ENCODE data around the gene CD9. TPM values are rescaled to one million over a fixed set of nuclear protein-coding genes. Genes with fewer than 3 reads are reported as not detected.
"Not testable (repeated sequence)": the region's sequence is repeated elsewhere in the genome, so short reads cannot be mapped to it uniquely, and the experiment has no call there.

Gene CD9
- total RNA-seq, 2 experiments from 2014 or later, result 0.90 to 1.0 TPM

DNA sequence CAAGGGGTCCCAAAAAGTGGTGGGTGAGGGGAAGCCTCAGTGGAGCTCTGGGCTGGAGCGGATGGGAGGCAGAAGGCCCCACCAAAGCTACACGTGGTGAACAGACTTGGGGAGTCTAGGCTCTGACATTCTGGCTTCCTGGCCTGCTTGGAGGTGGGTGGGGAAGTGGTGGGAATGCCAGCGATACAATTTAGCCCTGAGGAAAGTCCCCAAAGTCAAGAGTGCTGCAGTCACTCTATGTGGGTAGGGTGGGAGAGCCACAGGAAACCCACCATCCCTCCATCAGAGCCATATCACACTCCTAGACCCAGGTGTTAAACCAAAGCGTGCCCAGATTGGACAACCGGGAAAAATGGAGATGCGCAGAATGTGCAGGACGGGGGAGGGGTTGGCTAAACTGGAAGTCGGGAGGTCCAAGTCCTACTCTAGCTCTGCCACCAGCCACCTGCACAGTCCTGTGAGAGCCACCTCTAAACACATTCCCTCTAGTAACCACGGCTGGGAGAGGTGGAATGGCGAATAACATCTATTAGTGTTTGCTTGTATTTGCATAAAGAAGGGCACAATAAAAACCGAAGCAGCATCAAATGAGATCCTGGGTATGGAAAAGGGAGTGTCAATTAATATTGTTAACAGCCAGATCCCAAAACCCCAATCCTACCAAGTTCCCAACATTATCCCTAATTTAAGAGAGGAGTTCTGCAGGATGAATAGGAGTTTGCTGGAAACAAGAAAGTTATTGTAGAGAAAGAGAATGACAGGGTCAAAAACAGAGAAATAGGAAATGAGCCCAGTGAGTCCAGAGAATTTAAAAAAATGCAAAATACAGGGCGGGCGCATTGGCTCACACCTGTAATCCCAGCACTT is 14.0 kb upstream of the CD9 start:
- CTCF ChIA-PET, result interaction anchor here (1.1 to 1.4 kb wide), 2 partner anchors 10 kb away, joined by 3 to 4 read pairs; no protein-coding TSS in a partner anchor

GRCh38 chr12:6187948-6188793 is 12.0 kb upstream of the CD9 start:
- H3K9me3 Mint-ChIP-seq, result no peaks in the 10 kb centered on the region
- H3K4me3 Mint-ChIP-seq, result no peak overlapping the region
- H3K4me1 Mint-ChIP-seq, result no peaks in the 10 kb centered on the region
- CTCF ChIA-PET, result interaction anchor here (1.4 to 1.5 kb wide), 2 partner anchors 8 to 89 kb away, joined by 3 to 4 read pairs; no protein-coding TSS in a partner anchor
- peaks cover 32% of the 10 kb centered on the region for H3K27me3 Mint-ChIP-seq
- DNase-seq, result no peak
- H3K27ac Mint-ChIP-seq, result no peak overlapping the region
- POLR2A ChIA-PET, result no interaction called here
- no peaks in the 10 kb centered on the region for H3K36me3 Mint-ChIP-seq (ENCODE audit: low read depth)

More for the DNA sequence above, 14.0 kb upstream of the CD9 start:
- no peaks in the 10 kb centered on the region for H3K36me3 Mint-ChIP-seq (ENCODE audit: low read depth)
- H3K27ac Mint-ChIP-seq, result no peak overlapping the region
- H3K27me3 Mint-ChIP-seq, result peaks cover 23% of the 10 kb centered on the region
- no peaks in the 10 kb centered on the region for H3K9me3 Mint-ChIP-seq
- H3K4me3 Mint-ChIP-seq, result no peak overlapping the region
- POLR2A ChIA-PET, result no interaction called here
- no peaks in the 10 kb centered on the region for H3K4me1 Mint-ChIP-seq
- no peak for DNase-seq

GRCh38 chr12:6189028-6189427 is 11.2 kb upstream of the CD9 start:
- Mint-ChIP-seq H3K9me3 (no peaks in the 10 kb centered on the region), H3K4me3 (no peak overlapping the region), H3K4me1 (no peaks in the 10 kb centered on the region), H3K27ac (no peak overlapping the region), H3K27me3 (peaks cover 40% of the 10 kb centered on the region), H3K36me3 (ENCODE audit: low read depth) (no peaks in the 10 kb centered on the region)
- ChIA-PET POLR2A (no interaction called here), CTCF (interaction anchor here (1.0 kb wide), 1 partner anchor 95 kb away, joined by 4 read pairs; no protein-coding TSS in a partner anchor)
- no peak for DNase-seq

- CTCF ChIA-PET, result interaction anchor here (0.7 to 1.0 kb wide), 2 partner anchors 94 to 95 kb away, joined by 3 to 4 read pairs; no protein-coding TSS in a partner anchor
- POLR2A ChIA-PET; H3K27ac Mint-ChIP-seq; DNase-seq; H3K4me1 Mint-ChIP-seq; H3K9me3 Mint-ChIP-seq; H3K36me3 Mint-ChIP-seq (ENCODE audit: low read depth); H3K4me3 Mint-ChIP-seq: not testable (repeated sequence)
- peaks cover 42% of the 10 kb centered on the region for H3K27me3 Mint-ChIP-seq
Measured at GRCh38 chr12:6189952-6190598, 10.1 kb upstream of the CD9 start.

DNA sequence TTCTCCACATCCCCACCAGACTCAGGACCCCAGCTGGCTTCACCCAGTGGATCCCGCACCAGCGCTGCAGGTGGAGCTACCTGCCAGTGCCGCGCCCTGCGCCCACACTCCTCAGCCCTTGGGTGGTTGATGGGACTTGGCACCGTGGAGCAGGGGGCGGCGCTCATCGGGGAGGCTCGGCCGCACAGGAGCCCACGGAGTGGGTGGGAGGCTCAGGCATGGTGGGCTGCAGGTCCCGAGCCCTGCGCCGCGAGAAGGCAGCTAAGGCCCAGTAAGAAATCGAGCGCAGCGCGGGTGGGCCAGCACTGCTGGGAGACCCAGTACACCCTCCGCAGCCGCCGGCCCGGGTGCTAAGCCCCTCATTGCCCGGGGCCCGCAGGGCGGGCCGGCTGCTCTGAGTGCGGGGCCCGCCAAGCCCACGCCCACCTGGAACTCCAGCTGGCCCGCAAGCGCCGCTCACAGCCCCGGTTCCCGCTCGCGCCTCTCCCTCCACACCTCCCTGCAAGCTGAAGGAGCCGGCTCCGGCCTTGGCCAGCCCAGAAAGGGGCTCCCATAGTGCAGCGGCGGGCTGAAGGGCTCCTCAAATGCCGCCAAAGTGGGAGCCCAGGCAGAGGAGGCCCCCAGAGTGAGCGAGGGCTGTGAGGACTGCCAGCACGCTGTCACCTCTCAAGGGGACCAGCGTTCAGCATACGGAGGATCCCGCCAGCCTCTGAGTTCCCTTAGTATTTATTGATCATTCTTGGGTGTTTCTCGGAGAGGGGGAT is 9.3 kb upstream of the CD9 start:
- H3K27ac Mint-ChIP-seq; DNase-seq; H3K36me3 Mint-ChIP-seq (ENCODE audit: low read depth); H3K4me1 Mint-ChIP-seq; H3K4me3 Mint-ChIP-seq; H3K9me3 Mint-ChIP-seq; POLR2A ChIA-PET: not testable (repeated sequence)
- CTCF ChIA-PET, result interaction anchor here (0.7 kb wide), 1 partner anchor 94 kb away, joined by 3 read pairs; no protein-coding TSS in a partner anchor
- H3K27me3 Mint-ChIP-seq, result peaks cover 46% of the 10 kb centered on the region

- ChIA-PET CTCF (interaction anchor here (1.0 to 6.1 kb wide), 5 partner anchors 9 to 95 kb away, joined by 3 to 92 read pairs (median 4); no protein-coding TSS in a partner anchor), POLR2A (no interaction called here)
- H3K27ac Mint-ChIP-seq, result no peak overlapping the region
- DNase-seq, result no peak
- H3K36me3 Mint-ChIP-seq (ENCODE audit: low read depth), result no peaks in the 10 kb centered on the region
- H3K9me3 Mint-ChIP-seq, result no peaks in the 10 kb centered on the region
- H3K27me3 Mint-ChIP-seq, result peaks cover 41% of the 10 kb centered on the region
- H3K4me3 Mint-ChIP-seq, result no peak overlapping the region
- no peaks in the 10 kb centered on the region for H3K4me1 Mint-ChIP-seq
Measured at GRCh38 chr12:6192604-6193380, 7.4 kb upstream of the CD9 start.

DNA sequence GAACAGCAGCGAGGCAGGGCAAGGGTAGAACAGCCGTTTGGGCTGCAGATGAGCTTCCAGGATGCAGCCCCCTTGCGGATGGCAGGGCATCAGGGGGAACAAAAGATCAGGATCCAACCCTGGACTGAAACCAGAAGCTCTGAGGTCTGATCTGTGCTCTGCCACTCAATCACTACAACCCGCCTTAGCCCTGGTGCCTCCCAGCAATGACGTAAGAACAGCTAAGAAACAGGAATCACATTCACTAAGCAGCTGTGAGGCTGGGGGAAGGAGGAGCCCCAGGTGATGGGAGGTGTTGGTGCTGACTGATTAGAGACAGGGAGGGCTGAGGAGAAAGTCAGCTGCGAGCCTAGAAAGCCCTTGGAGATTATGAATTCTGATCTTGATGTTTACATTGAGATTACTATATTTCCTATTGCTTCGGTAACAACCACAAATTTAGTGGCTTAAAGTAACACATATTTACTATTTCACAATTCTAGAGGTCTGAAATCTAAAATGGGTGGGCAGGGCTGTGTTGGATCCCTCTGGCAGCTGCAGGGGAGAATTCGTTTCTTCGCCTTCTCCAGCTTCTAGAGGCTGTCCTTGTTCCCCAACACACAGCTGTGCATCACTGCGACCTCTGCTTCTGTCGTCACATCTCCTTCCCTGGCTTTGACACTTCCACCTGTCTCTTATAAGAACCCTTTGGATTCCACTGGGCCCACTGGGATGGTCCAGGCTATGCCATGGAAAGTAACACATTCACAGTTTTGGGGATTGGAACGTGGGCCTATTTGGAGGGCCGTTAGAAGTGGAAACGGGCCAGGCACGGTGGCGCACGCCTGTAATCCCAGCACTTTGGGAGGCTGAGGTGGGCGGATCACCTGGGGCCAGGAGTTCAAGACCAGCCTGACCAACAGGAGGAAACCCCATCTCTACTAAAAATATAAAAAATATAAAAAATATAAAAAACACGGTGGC is 6.1 kb upstream of the CD9 start:
- Mint-ChIP-seq H3K9me3 (no peaks in the 10 kb centered on the region), H3K4me3 (no peak overlapping the region), H3K27ac (no peak overlapping the region), H3K36me3 (ENCODE audit: low read depth) (no peaks in the 10 kb centered on the region), H3K27me3 (peaks cover 47% of the 10 kb centered on the region), H3K4me1 (peaks cover 3% of the 10 kb centered on the region)
- ChIA-PET CTCF (interaction anchor here (0.9 to 6.1 kb wide), 9 partner anchors 8 to 92 kb away, joined by 3 to 92 read pairs (median 6); no protein-coding TSS in a partner anchor), POLR2A (no interaction called here)
- DNase-seq, result no peak

- DNase-seq, result peak; percentile 72
- Mint-ChIP-seq H3K36me3 (ENCODE audit: low read depth) (no peaks in the 10 kb centered on the region), H3K27ac (no peak overlapping the region), H3K4me3 (no peak overlapping the region), H3K4me1 (peaks cover 11% of the 10 kb centered on the region), H3K9me3 (no peaks in the 10 kb centered on the region), H3K27me3 (peaks cover 49% of the 10 kb centered on the region)
- ChIA-PET CTCF (interaction anchor here (0.7 to 6.1 kb wide), 28 partner anchors 9 to 120 kb away, joined by 3 to 92 read pairs (median 4); no protein-coding TSS in a partner anchor), POLR2A (interaction anchor here (0.7 to 0.8 kb wide), 2 partner anchors 83 to 90 kb away, joined by 3 to 4 read pairs; no protein-coding TSS in a partner anchor)
Measured at GRCh38 chr12:6195665-6196535, 4.3 kb upstream of the CD9 start.

DNA sequence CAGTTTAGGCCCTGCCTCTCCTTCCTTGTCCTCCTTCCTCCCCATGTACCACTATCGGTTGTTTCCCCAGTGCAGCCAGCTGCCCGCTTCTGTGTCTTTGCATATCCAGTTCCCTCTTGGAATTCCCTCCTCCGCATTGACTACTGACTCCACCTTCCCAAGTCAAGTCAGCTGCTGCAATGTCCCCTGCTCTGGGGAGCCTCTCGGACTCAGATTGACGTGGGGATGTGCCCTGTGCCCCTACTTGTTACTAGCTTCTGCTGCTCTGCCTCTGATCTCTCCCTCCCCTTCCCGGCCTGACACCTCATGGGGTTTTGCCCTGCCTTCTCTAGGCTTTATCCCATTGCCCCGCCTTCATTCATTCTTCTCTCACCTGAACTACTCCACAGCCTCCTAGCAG is 2.1 kb upstream of the CD9 start:
- Mint-ChIP-seq H3K4me3 (no peak overlapping the region), H3K9me3 (no peaks in the 10 kb centered on the region), H3K4me1 (peaks cover 12% of the 10 kb centered on the region), H3K27me3 (peaks cover 62% of the 10 kb centered on the region), H3K27ac (no peak overlapping the region), H3K36me3 (ENCODE audit: low read depth) (no peaks in the 10 kb centered on the region)
- ChIA-PET CTCF (interaction anchor here (2.0 to 5.8 kb wide), 3 partner anchors 74 to 86 kb away, joined by 7 to 55 read pairs (median 21); no protein-coding TSS in a partner anchor), POLR2A (no interaction called here)
- no peak for DNase-seq

- Mint-ChIP-seq H3K4me1 (peaks cover 12% of the 10 kb centered on the region), H3K36me3 (ENCODE audit: low read depth) (no peaks in the 10 kb centered on the region), H3K27me3 (peaks cover 62% of the 10 kb centered on the region), H3K4me3 (no peak overlapping the region), H3K27ac (no peak overlapping the region), H3K9me3 (no peaks in the 10 kb centered on the region)
- POLR2A ChIA-PET, result no interaction called here
- DNase-seq, result no peak
- CTCF ChIA-PET, result interaction anchor here (2.0 to 5.8 kb wide), 3 partner anchors 74 to 85 kb away, joined by 7 to 55 read pairs (median 21); no protein-coding TSS in a partner anchor
Measured at GRCh38 chr12:6198556-6198955, 1.6 kb upstream of the CD9 start.

Measured in activated CD4-positive, alpha-beta memory T cell treated with anti-CD3 and anti-CD28 coated beads, Interleukin-2, amount 10 ng/mL, durations not matched to agents 7 days and 5 days (primary cell).